ENCODE results near the gene CCDC54.

- TF ChIP-seq CTCF (IDR thresholded peaks at IDR 0.05) (no peak), EP300 (IDR thresholded peaks at IDR 0.05) (no peak)
These were observed 17.3 kb downstream of the CCDC54 start for GRCh38 chr3:107394502-107394901.

Measured in tibial nerve (tissue), 4 donors.